Erythroblast (primary cell): ENCODE measurements around the gene ZNF609.
A peak's percentile ranks its signal among the peaks of the same experiment; 100 is the strongest.

Source experiments
- DNase-seq, 2 experiments: peaks; one replicate each; lab custom pipeline; 2025; lab: John Stamatoyannopoulos, UW
- GATA1 ChIP-seq: IDR thresholded peaks from 2 replicates; pipeline ENCODE4 v1.6.1; 2011; ENCODE audit warnings: low read depth, mild to moderate bottlenecking, control low read depth, low read length, moderate library complexity
- POLR2A ChIP-seq: IDR thresholded peaks from 2 replicates; pipeline ENCODE4 v1.6.1; 2011; ENCODE audit warnings: mild to moderate bottlenecking, low read length

The ZNF609 gene

DNA sequence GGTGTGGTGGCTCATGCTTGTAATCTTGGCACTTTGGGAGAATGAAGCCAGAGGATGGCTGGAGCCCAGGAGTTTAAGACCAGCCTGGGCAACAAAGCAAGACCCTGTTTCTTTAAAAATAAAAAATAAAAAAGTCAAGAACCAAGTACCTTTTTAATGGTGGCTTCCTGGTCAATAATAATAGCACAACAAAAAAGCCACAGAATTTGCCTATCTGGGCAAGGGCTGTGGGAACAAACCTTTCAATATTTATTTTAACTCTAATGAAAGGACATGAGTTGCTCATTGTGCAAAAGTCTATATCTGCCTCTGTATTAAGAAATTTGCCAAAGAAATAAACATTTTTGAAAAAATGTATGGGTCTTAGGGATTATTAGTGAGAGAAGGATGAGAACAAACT is 2.1 kb downstream of the ZNF609 start:
- DNase-seq, result no peak
- TF ChIP-seq POLR2A, result no peak
- no peak for TF ChIP-seq GATA1

DNA sequence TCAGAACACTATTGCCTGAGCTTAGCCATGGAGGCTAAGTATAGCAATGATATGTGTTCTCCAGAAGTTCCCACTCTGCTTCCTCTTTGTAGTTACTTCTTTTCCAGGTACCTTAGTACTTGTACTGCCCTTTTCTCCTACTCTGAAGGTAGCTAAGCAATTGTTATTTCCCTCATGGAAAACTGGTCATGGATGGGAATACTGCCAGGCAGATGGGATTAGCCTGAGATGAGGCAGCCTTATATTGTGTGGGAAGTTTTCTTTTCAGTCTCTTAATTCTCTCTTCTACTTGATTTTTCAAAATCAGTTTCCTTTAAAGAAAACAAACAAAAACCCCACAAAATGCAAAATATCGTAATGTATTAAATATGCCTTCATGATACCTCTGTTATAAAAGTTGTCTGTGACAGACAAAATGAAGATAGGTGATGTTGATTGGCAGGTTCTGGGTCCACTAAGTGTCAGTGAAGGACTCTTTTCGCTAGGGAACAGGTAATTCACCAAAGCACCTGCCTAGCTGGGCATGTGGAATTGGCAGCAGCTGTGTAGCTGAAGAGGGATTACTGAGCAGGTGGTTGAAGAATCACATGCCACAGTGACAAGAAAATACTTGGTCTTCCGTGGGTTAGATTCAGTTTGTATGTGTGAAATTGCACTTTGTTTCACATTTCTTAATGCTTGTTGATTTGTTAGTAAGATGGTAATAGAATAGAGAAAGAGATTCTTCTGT is 4.1 kb downstream of the ZNF609 start:
- TF ChIP-seq GATA1 (no peak), POLR2A (no peak)
- DNase-seq, result no peak

DNA sequence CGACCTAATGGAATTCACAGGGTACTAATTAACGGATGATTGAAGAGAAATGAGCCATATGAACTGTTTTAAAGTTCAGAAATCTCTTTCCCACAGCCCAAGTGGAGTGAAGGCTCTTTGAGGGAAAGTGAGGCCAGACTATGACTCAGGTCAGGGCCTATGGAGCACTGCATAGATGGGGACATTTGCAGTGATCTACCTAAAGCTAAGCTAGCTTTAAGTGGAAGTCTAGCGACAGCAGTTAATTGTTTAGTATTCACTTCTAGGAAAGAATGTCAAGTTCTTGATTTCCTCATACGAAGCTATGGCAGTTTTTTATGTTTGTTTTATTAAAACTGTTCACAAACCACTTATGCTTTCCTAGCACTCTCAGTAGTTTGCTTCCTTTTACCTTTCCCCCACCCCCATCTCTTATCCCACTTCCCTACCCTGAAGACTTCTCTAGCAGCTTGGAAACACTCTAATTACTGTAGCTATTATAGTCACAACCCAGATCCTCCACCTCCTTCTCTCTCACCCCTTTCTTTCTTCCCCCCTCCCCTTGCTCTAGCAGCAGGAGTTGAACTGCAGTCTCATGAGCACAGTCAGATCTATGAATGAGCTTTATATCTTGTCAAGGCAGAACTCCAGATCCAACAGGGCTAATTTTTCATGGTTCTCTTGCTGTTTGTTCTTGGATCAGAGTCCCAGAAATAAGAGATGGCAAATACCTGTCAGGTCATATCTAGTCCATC is 6.2 kb downstream of the ZNF609 start:
- TF ChIP-seq GATA1 (no peak), POLR2A (no peak)
- no peak for DNase-seq

DNA sequence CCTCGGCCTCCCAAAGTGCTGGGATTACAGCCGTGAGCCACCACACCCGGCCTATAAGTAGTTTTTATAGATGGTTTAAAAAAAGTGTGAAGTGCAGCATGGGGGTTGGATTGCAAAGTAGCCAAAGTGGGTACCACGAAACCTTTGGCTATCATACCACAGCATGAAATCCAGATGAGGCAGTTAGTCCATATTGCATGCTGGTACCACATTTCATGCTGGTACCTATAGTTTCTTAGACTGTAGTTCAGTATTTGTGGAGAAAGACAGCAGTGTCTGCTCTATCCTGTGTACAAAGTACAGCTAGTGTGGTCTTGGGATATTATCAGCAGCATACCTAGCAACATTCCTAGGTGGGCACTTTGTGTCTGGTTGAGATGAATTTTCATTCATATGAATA is 11.8 kb downstream of the ZNF609 start:
- no peak for TF ChIP-seq GATA1
- TF ChIP-seq POLR2A, result no peak
- DNase-seq, result no peak

- no peak for DNase-seq
- TF ChIP-seq POLR2A, result no peak
- no peak for TF ChIP-seq GATA1
These were observed 14.5 kb downstream of the ZNF609 start for GRCh38 chr15:64474846-64475245.

DNA sequence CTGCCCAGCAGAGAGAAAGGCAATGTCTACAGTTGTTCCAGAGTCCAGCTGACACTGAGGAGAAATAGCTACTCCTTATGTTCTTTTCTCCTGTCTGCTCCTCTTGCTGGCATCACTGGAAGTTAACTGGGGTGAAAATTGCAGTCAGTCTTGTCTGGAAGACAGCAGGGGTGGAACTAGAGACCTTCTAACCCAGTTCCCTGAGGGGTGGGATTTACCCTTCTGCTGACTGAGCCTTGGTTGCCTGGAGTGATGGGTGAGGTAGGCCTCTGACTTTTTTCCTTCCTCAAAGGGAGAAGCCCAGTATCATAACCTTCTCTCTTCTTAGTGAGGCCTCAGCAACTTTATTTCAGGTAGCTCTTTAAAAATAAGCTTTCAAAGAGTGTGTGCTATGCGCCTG is 16.2 kb downstream of the ZNF609 start:
- no peak for DNase-seq
- TF ChIP-seq POLR2A, result no peak
- TF ChIP-seq GATA1, result no peak

- DNase-seq, result no peak
- no peak for TF ChIP-seq POLR2A
- no peak for TF ChIP-seq GATA1
These were observed 18.5 kb downstream of the ZNF609 start for GRCh38 chr15:64478863-64479262.

- TF ChIP-seq GATA1 (no peak), POLR2A (no peak)
- DNase-seq, result no peak
These were observed 20.5 kb downstream of the ZNF609 start for GRCh38 chr15:64480891-64481290.

DNA sequence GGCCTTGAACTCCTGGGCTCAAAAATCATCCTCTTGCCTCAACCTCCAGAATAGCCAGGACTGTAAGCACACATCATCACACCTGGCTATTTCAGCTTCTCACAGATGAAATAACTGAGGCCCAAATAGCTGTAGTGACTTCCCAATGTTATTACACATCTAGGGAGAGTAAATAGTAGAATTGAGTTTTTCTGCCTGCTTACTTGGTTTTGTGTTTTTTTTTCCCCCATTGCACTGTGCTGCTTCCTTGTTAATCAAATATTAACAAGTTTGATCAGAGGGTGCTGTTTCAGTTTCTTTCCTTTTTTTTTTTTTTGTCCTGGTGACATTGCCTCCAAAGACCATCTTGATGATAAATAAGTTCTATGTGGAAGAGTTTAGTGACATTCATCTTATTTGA is 23.4 kb downstream of the ZNF609 start:
- no peak for DNase-seq
- TF ChIP-seq GATA1 (no peak), POLR2A (no peak)

DNA sequence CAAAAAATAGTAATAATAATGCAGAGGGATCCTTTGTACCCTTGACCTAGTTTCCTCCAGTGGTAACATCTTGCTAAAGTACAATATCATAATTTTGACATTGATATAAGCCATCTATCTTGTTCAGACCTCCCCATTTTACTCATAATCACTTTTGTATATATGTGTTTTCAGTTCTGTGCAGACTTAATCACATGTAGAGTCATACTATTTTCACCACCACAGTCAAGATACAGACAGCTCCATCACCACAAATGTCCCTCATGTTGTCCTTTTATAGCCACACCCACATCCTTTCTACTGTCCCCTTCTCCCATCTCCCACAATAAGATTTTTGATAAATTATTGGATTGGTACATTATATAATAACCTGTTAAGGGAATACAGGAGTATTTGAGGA is 25.4 kb downstream of the ZNF609 start:
- no peak for TF ChIP-seq POLR2A
- TF ChIP-seq GATA1, result no peak
- no peak for DNase-seq

- TF ChIP-seq GATA1, result no peak
- peak; percentile 12 to 29 for DNase-seq
These were observed 30.4 kb downstream of the ZNF609 start for GRCh38 chr15:64490598-64491259.

GRCh38 chr15:64493641-64494040 is 33.3 kb downstream of the ZNF609 start:
- TF ChIP-seq GATA1, result no peak
- TF ChIP-seq POLR2A, result no peak
- no peak for DNase-seq

- DNase-seq, result peak; percentile 28 to 58
These were observed 35.6 kb downstream of the ZNF609 start for GRCh38 chr15:64495968-64496367.

- TF ChIP-seq GATA1 (no peak), POLR2A (no peak)
- no peak for DNase-seq
These were observed 40.5 kb downstream of the ZNF609 start for GRCh38 chr15:64500695-64501395.

GRCh38 chr15:64501396-64501715 is 41.0 kb downstream of the ZNF609 start:
- no peak for DNase-seq

More at GRCh38 chr15:64501396-64501715, 41.0 kb downstream of the ZNF609 start:
- TF ChIP-seq POLR2A, result no peak
- TF ChIP-seq GATA1, result no peak
